A549 treated with CORT108297 at 1 μM for 4 hours (cell line): ENCODE data around the gene IDH3G. TPM values are rescaled to one million over a fixed set of nuclear protein-coding genes. Genes with fewer than 3 reads are reported as not detected.

Source experiments
- total RNA-seq: library from RNA; stranded (reverse); fragments of 200-300 nt; extraction: Qiagen RNA extraction; gene quantifications from 5 replicates; pipeline ENCODE4 v1.2.3, GENCODE V29; 2022

The IDH3G gene
- total RNA-seq, result 61.4 to 65.8 TPM (median 64.4 TPM) in 5 replicates

DNA sequence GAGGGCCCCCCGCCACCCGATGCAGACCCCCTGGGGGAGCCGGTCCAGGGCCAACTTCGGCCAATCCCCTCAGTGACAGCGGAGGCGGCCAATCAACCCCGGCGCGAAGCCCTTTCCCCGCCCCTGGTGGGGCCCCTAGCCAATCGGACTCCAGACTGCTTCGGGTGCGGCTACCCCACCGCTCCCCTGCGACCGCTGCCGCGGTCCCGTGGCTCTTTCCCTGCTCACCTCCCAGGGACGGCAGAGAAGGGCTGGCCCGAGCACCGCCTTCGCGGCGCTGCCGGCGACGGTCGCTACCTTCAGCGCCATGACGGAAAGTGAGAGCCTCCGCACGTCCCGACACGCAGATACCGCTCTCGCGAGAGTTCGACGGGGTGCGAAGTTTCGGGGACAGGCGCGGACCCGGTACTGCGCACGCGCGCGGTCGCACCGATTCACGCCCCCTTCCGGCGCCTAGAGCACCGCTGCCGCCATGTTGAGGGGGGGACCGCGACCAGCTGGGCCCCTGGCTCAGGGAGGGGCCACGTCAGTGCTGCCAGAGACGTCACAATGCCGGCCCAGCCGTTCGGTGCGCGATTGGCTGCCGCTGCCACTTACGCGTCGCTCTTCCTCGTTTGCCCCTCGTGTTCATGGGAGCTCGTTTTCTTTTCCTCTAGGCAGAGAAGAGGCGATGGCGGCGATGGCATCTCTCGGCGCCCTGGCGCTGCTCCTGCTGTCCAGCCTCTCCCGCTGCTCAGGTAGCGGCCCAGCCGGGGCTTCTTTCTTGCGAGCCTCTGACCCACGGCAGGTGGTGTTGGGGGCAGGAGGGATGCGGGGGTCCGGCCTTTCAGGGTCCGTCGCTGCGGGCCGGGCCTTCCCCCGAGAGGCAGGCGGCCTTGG lies at the start of gene IDH3G, which contains the start of gene SSR4:
TSS of gene IDH3G (minus strand) at position 358 of the 879 bp plus-strand sequence. CDS start at position 309, 49 bp downstream.
TSS of gene SSR4 (plus strand) at position 651 of the 879 bp plus-strand sequence. CDS start at position 671, 20 bp downstream.

DNA sequence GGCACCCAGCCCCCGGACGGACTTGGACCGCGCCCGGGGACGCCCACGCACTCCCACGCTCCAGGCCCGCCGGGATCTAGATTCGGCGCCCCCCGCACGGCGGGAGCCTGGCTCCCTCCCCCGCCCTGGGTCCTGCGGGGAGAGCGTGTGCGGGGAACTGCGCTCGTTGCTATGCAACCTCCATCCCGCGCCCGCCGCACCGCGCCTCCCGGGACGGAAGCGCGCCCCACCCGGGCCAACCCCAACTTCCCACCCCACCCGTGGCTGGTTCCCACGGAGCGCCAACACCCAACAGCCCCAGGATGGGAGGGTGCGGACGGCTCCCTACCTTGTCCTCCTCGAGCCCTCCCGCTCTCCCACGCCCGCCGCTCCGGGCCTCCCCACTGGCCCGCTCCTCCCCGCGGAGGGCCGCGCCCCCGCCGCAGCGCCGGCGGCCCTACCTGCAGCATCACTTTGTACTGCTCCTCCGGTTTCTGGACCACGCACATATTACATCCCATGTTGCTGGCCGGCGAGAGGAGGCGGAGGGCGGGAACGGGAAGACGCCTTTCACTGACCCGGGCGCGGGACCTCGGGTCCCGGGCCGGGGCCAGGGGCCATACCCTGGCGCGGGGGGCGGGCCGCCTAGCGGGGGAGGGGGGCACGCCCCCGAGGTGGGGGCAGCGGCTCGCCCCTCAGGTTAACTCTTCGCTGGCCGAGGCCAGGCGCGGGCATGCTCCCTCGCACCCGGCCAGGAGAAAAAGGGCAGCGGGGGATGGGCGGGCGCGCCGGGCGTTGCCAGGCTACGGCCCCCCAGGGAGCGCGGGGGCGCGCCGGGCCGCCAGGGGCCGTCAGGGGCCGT lies 35.8 kb upstream of the IDH3G start, which contains the start of gene PDZD4:
TSS of gene PDZD4 (minus strand) at position 746 of the 841 bp plus-strand sequence. CDS start at position 500, 246 bp downstream.

DNA sequence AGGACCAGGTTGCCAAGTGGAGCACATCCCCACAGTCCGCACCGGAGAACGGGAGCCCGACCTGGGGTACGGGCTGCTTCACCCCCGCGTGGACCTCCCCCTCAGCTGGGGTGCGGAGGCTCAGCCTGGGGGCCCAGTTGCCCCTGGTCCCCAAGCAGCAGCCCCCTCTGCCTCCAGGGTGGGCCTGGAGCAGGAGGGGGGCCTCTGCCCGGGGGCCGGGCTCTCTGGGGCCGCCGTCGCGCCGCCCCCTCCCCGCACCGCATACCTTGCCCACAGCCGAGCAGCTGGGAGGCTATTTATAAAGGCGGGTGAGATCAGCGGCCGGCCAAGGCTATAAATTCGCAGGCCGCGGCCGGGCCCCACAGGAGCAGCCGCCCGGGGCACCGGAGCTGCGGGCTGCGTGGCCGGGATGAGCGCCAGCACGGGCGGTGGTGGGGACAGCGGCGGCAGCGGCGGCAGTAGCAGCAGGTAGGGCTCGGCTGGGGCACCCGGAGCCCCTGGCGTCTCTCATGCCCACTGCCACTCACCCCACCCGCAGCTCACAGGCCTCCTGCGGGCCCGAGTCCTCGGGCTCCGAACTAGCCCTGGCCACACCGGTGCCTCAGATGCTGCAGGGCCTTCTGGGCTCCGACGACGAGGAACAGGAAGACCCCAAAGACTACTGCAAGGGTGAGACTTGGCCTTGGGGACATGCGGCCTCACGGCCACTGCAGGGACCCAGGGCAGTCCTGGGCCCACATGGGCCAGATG lies 13.3 kb downstream of the IDH3G start, which contains the start of gene SRPK3:
TSS of gene SRPK3 (plus strand) at position 364 of the 750 bp plus-strand sequence. CDS start at position 410, 46 bp downstream.

GRCh38 chrX:153763989-153764755 lies 30.0 kb downstream of the IDH3G start, which contains the start of gene PLXNB3:
TSS of gene PLXNB3 (plus strand) at chrX:153764249. CDS start at chrX:153765536, 1,287 bp downstream.

Other genes starting within 250 kb of the IDH3G start
- 38.9 to 59.5 TPM (median 57.0 TPM) in 5 replicates for gene CCNQ, start 195.2 kb downstream of the IDH3G start, total RNA-seq
- 1.2 to 1.8 TPM (median 1.4 TPM) in 5 replicates for gene DUSP9, start 147.2 kb downstream of the IDH3G start, total RNA-seq
- gene PNCK, start 120.6 kb downstream of the IDH3G start, total RNA-seq, result 0.21 to 0.37 TPM (median 0.24 TPM) in 3 of 5 replicates, not detected in the others
- gene SLC6A8, start 106.4 kb downstream of the IDH3G start, total RNA-seq, result 10.0 to 13.6 TPM (median 11.9 TPM) in 5 replicates
- 371 to 467 TPM (median 387 TPM) in 5 replicates for gene BCAP31, start 70.0 kb downstream of the IDH3G start, total RNA-seq
- gene ABCD1, start 69.5 kb downstream of the IDH3G start, total RNA-seq, result 2.6 to 4.5 TPM (median 4.3 TPM) in 5 replicates
- 1.6 to 4.2 TPM (median 3.6 TPM) in 5 replicates for gene PLXNB3, start 30.1 kb downstream of the IDH3G start, total RNA-seq
- gene SRPK3, start 13.3 kb downstream of the IDH3G start, total RNA-seq, result 0.02 to 0.45 TPM (median 0.05 TPM) in 4 of 5 replicates, not detected in the other
- gene SSR4, start 293 bp upstream of the IDH3G start, total RNA-seq, result 380 to 464 TPM (median 423 TPM) in 5 replicates
- gene PDZD4, start 36.2 kb upstream of the IDH3G start, total RNA-seq, result 2.2 to 4.3 TPM (median 3.6 TPM) in 5 replicates
- 19.7 to 25.6 TPM (median 22.5 TPM) in 5 replicates for gene L1CAM, start 91.8 kb upstream of the IDH3G start, total RNA-seq
- gene AVPR2, start 110.3 kb upstream of the IDH3G start, total RNA-seq, result 0.06 to 0.17 TPM (median 0.15 TPM) in 4 of 5 replicates, not detected in the other
- 1.1 to 2.4 TPM (median 1.7 TPM) in 5 replicates for gene ARHGAP4, start 131.9 kb upstream of the IDH3G start, total RNA-seq
- 208 to 243 TPM (median 229 TPM) in 5 replicates for gene NAA10, start 140.7 kb upstream of the IDH3G start, total RNA-seq
- 0.10 to 0.16 TPM in 2 of 5 replicates, not detected in the others for gene RENBP, start 150.3 kb upstream of the IDH3G start, total RNA-seq
- gene HCFC1, start 177.4 kb upstream of the IDH3G start, total RNA-seq, result 31.7 to 41.9 TPM (median 40.9 TPM) in 5 replicates
- gene TMEM187, start 178.4 kb upstream of the IDH3G start, total RNA-seq, result 5.4 to 6.7 TPM (median 5.6 TPM) in 5 replicates
- gene IRAK1, start 225.5 kb upstream of the IDH3G start, total RNA-seq, result 198 to 223 TPM (median 223 TPM) in 5 replicates